Astrocyte of the cerebellum (primary cell): Measurements from ENCODE around the gene OBSCN.

Experiments used
- DNase-seq: peaks from one replicate; pipeline ENCODE4 v3.0.0-alpha.2; 2011; ENCODE audit warnings: low read depth
- H3K4me3 ChIP-seq: 2 replicates; pipeline ENCODE4 v1.5.1; 2011; ENCODE audit warnings: mild to moderate bottlenecking, low read depth, low read length, moderate library complexity
- in situ Hi-C: cut with HindIII; loops from 2 replicates; pipeline ENCODE4 v1.10.0; 2017; ENCODE audit warnings: low sequenced_read_pairs
- TF ChIP-seq, protein P1 (sequence below): IDR thresholded peaks from 2 replicates; pipeline ENCODE4 v1.5.1; 2012; ENCODE audit warnings: low read length, low read depth, moderate library complexity, mild to moderate bottlenecking; ENCODE audit errors: missing control alignments

Gene OBSCN

DNA sequence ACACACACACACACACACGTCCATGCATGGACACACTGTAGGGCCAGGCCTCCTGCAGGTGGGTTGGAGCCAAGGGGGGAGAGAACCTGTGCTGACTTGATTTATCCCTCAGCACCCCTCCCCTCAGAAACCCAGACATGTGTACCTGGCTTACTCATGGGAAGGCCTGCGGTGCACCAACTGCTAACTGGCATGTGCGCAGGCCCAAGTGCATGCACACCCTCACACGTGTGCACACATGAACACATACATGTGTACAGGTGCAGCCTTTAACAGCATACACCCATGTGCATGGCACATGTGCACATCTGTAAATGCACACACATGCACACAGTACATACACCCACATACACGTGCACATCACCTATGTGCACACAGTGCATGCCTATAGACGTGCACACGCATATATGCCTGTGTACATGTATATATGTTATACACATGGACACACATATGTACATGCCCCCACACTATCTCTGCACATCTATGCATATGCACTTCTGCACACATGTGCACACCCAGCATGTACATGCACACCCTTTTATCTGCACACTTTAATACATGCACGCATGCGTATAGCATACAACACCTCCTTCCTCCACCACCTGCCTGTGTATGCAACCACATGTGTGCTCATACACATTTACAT is 131.3 kb downstream of the OBSCN start:
- in situ Hi-C loops = no loop called here
- DNase-seq = no peak
- H3K4me3 ChIP-seq = no peak overlapping the region
- TF ChIP-seq, protein P1, sequence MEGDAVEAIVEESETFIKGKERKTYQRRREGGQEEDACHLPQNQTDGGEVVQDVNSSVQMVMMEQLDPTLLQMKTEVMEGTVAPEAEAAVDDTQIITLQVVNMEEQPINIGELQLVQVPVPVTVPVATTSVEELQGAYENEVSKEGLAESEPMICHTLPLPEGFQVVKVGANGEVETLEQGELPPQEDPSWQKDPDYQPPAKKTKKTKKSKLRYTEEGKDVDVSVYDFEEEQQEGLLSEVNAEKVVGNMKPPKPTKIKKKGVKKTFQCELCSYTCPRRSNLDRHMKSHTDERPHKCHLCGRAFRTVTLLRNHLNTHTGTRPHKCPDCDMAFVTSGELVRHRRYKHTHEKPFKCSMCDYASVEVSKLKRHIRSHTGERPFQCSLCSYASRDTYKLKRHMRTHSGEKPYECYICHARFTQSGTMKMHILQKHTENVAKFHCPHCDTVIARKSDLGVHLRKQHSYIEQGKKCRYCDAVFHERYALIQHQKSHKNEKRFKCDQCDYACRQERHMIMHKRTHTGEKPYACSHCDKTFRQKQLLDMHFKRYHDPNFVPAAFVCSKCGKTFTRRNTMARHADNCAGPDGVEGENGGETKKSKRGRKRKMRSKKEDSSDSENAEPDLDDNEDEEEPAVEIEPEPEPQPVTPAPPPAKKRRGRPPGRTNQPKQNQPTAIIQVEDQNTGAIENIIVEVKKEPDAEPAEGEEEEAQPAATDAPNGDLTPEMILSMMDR = no peak

DNA sequence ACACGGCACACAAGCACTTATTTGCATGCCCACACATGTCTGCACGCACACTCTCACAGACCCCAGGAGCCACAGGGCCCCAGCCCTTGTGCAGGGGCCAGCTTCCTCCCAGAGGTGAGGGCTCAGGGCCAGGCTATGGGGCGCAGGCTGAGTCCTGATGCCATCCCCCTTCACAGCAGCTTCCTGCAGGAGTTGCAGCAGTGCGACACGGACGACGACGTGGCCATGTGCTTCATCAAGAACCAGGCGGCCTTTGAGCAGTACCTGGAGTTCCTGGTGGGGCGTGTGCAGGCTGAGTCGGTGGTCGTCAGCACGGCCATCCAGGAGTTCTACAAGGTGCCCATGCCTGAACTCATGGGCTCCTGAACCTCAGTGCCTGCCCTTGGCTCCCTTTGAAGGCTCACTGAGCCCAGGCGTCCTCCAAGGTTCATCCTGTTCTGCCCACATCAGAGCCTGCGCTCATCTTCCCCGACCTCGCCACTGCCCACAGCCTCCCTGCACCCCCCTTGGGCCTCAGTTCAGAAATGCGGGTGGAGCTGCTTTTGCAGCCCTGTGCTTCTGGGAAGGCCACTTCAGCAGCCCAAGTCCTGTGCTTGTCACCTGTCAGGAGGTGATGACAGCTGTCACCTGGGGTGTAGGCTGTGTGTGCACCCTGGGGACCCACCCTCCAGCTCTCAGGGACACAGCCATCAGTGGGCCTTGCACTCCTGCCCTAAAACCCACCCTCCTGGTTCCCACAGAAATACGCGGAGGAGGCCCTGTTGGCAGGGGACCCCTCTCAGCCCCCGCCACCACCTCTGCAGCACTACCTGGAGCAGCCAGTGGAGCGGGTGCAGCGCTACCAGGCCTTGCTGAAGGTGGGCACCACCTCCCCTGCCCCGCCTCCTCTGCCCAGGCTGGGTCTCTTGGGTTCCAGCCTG is 132.2 kb downstream of the OBSCN start:
- TF ChIP-seq, protein P1 = no peak
- no peak for DNase-seq
- in situ Hi-C loops = no loop called here
- no peak overlapping the region for H3K4me3 ChIP-seq

DNA sequence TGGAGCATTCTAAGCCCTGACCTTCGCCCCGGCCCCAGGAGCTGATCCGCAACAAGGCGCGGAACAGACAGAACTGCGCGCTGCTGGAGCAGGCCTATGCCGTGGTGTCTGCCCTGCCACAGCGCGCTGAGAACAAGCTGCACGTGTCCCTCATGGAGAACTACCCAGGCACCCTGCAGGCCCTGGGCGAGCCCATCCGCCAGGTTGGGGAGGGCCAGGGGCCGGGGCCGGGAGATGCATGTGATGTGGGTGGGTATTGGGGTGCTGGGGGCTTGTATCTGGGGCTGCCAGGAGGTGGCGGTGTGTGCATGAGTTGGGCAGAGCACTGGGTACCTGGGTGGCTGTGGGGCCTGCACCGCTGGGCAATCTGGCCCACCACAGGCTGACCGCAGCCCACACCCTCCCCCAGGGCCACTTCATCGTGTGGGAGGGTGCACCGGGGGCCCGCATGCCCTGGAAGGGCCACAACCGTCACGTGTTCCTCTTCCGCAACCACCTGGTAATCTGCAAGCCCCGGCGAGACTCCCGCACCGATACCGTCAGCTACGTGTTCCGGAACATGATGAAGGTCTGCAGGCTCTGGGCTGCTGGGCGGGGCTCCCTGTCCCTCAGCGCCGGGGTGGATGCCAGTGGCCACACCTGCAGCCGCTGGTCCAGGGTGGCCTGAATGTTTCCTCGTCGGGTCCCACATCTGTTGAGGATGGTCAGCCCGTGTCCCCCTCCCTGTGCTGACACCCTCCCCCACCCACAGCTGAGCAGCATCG is 133.0 kb downstream of the OBSCN start:
- no peak for DNase-seq
- TF ChIP-seq, protein P1 = no peak
- in situ Hi-C loops = no loop called here
- no peak overlapping the region for H3K4me3 ChIP-seq

DNA sequence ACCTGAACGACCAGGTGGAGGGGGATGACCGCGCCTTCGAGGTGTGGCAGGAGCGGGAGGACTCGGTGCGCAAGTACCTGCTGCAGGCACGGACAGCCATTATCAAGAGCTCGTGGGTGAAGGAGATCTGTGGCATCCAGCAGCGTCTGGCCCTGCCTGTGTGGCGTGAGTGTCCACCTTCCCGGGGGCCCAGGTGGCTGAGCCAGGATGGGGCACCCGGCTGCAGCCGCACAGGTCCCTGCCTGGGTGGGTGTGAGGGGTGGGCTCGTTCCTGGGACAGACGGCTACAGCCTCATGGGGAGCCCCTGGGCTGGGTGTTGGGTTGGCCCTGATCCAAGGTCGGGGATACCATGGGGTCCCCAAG is 133.6 kb downstream of the OBSCN start:
- DNase-seq = no peak
- in situ Hi-C loops = no loop called here
- no peak overlapping the region for H3K4me3 ChIP-seq
- TF ChIP-seq, protein P1 = no peak

DNA sequence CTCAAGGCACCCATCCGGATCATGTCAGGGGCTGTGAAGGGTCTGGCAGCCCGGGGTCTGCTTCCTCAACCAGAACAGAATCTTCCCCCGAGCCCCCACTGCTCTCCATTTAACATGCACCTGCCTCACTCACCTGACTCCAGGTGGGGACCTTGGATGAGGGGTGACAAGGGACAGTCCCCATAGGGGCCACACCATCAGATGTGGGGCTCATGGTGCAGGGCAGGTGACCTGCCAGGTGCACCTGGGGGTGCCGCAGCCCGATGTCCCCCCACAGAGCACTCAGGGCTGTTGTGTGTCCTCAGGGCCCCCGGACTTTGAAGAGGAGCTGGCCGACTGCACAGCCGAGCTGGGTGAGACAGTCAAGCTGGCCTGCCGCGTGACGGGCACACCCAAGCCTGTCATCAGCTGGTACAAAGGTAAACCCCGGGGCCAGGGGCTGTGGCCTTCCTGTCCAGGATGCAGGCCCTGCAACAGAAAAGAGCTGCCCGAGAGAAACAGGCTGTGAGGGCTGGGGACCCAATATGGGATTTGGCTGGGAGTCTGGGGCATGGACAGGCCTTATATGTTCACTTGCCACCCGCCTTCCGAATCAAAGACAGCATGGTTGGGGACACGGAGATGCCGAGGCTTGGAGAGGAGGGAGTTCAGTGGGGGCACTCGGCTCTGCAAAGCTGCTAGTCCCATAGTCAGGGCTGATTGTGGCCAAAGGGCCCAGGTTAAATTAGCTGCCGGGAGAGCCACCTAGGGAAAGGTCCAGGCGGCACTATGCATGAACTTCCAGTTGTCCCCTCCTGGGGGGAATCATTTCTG is 134.2 kb downstream of the OBSCN start:
- no peak for DNase-seq
- H3K4me3 ChIP-seq = no peak overlapping the region
- in situ Hi-C loops = no loop called here
- TF ChIP-seq, protein P1 = no peak
